WTC11 (cell line): ENCODE data around the gene PHF5A. TPM values are rescaled to one million over a fixed set of nuclear protein-coding genes. Genes with fewer than 3 reads are reported as not detected.

ENCODE experiments used
- ATAC-seq: fragments of 200-7000 bp; cut with Tn5 transposase; 2 replicates; pipeline ENCODE4 v1.10.0; 2021; ENCODE audit warnings: mild to moderate bottlenecking, moderate library complexity
- CTCF ChIA-PET: fragments of 300-600 bp; sonication (Branson Sonifier 250); formaldehyde crosslinking; loops from one replicate; lab custom pipeline; 2021; ENCODE audit warnings: antibody characterized with exemption; lab: Charles Lee
- POLR2A ChIA-PET: fragments of 350-600 bp; sonication (Branson Sonifier 250); formaldehyde crosslinking; loops from one replicate; lab custom pipeline; 2021; ENCODE audit warnings: antibody characterized with exemption; lab: Charles Lee
- DNase-seq: peaks from one replicate; pipeline ENCODE4 v3.0.0; 2021; ENCODE audit warnings: low spot score
- H3K27ac Mint-ChIP-seq: 2 replicates; pipeline ENCODE4 v1.8.0; 2021; ENCODE audit warnings: mixed read lengths
- H3K27me3 Mint-ChIP-seq: 2 replicates; pipeline ENCODE4 v1.8.0; 2021; ENCODE audit warnings: low read depth, mild to moderate bottlenecking, moderate library complexity, mixed read lengths
- H3K36me3 Mint-ChIP-seq: 2 replicates; pipeline ENCODE4 v1.8.0; 2021; ENCODE audit warnings: mixed read lengths
- H3K4me1 Mint-ChIP-seq: 2 replicates; pipeline ENCODE4 v1.8.0; 2022; ENCODE audit warnings: mixed read lengths
- H3K4me3 Mint-ChIP-seq: 2 replicates; pipeline ENCODE4 v1.8.0; 2021; ENCODE audit warnings: mild to moderate bottlenecking, moderate library complexity, mixed read lengths
- H3K9me3 Mint-ChIP-seq: 2 replicates; pipeline ENCODE4 v1.8.0; 2021; ENCODE audit warnings: mixed read lengths
- AR ChIP-seq: fragments of 250-450 bp; sonication (Bioruptor Pico); IDR thresholded peaks from 2 replicates; pipeline ENCODE4 v1.9.0; 2021; ENCODE audit warnings: mild to moderate bottlenecking
- ATF6 ChIP-seq: sonication (generic); formaldehyde crosslinking; IDR thresholded peaks from 2 replicates; pipeline ENCODE4 v1.8.1; 2023; ENCODE audit warnings: mild to moderate bottlenecking, missing genetic modification reagents
- E2F5 ChIP-seq: sonication (generic); formaldehyde crosslinking; IDR thresholded peaks from 2 replicates; pipeline ENCODE4 v1.8.1; 2022; ENCODE audit warnings: mild to moderate bottlenecking, moderate library complexity, missing genetic modification reagents
- ESRRA ChIP-seq: sonication (generic); formaldehyde crosslinking; IDR thresholded peaks from 2 replicates; pipeline ENCODE4 v1.8.1; 2022; ENCODE audit warnings: mild to moderate bottlenecking, missing genetic modification reagents, borderline replicate concordance
- GRHL2 ChIP-seq: fragments of 250-450 bp; sonication (Bioruptor Pico); IDR thresholded peaks from 2 replicates; pipeline ENCODE4 v1.8.0; 2022; ENCODE audit warnings: mild to moderate bottlenecking, moderate library complexity; ENCODE audit not compliant: insufficient replicate concordance, severe bottlenecking
- GTF2I ChIP-seq: fragments of 250-450 bp; sonication (Bioruptor Pico); conservative IDR thresholded peaks from 2 replicates; pipeline ENCODE4 v1.4.0; 2021; ENCODE audit warnings: mild to moderate bottlenecking
- HMGA2 ChIP-seq: fragments of 250-450 bp; sonication (Bioruptor Pico); IDR thresholded peaks from 2 replicates; pipeline ENCODE4 v1.4.0; 2021; ENCODE audit warnings: mild to moderate bottlenecking, moderate library complexity
- JUN ChIP-seq: sonication (generic); formaldehyde crosslinking; IDR thresholded peaks from 2 replicates; pipeline ENCODE4 v1.8.0; 2023; ENCODE audit warnings: mild to moderate bottlenecking, missing genetic modification reagents
- KAT7 ChIP-seq: sonication (generic); formaldehyde crosslinking; IDR thresholded peaks from 2 replicates; pipeline ENCODE4 v1.8.1; 2023; ENCODE audit warnings: missing genetic modification reagents, mild to moderate bottlenecking, borderline replicate concordance
- NR1H2 ChIP-seq: sonication (generic); formaldehyde crosslinking; IDR thresholded peaks from 2 replicates; pipeline ENCODE4 v1.9.0; 2021; ENCODE audit warnings: mild to moderate bottlenecking, moderate library complexity, missing genetic modification reagents
- NR2C2 ChIP-seq: sonication (generic); formaldehyde crosslinking; IDR thresholded peaks from 2 replicates; pipeline ENCODE4 v1.8.0; 2022; ENCODE audit warnings: mild to moderate bottlenecking, missing genetic modification reagents
- RELA ChIP-seq: sonication (generic); formaldehyde crosslinking; IDR thresholded peaks from 2 replicates; pipeline ENCODE4 v1.8.1; 2022; ENCODE audit warnings: missing genetic modification reagents, mild to moderate bottlenecking, borderline replicate concordance
- SMAD4 ChIP-seq: sonication (generic); formaldehyde crosslinking; IDR thresholded peaks from 2 replicates; pipeline ENCODE4 v1.8.0; 2022; ENCODE audit warnings: mild to moderate bottlenecking, missing genetic modification reagents
- TEAD1 ChIP-seq: sonication (generic); formaldehyde crosslinking; IDR thresholded peaks from 2 replicates; pipeline ENCODE4 v1.8.0; 2022; ENCODE audit warnings: mild to moderate bottlenecking, missing genetic modification reagents
- TEAD4 ChIP-seq: sonication (generic); formaldehyde crosslinking; IDR thresholded peaks from 2 replicates; pipeline ENCODE4 v1.8.0; 2022; ENCODE audit warnings: mild to moderate bottlenecking, missing genetic modification reagents
- USF2 ChIP-seq: sonication (generic); formaldehyde crosslinking; IDR thresholded peaks from 2 replicates; pipeline ENCODE4 v1.8.1; 2023; ENCODE audit warnings: mild to moderate bottlenecking, missing genetic modification reagents, moderate library complexity
- ZBTB43 ChIP-seq: sonication (generic); formaldehyde crosslinking; IDR thresholded peaks from 2 replicates; pipeline ENCODE4 v1.8.1; 2023; ENCODE audit warnings: mild to moderate bottlenecking, missing genetic modification reagents
- ZNF121 ChIP-seq: sonication (generic); formaldehyde crosslinking; IDR thresholded peaks from 2 replicates; pipeline ENCODE4 v1.8.0; 2023; ENCODE audit warnings: missing genetic modification reagents
- ZNF317 ChIP-seq: sonication (generic); formaldehyde crosslinking; IDR thresholded peaks from 2 replicates; pipeline ENCODE4 v1.8.1; 2023; ENCODE audit warnings: low read depth, mild to moderate bottlenecking, moderate library complexity, missing genetic modification reagents, borderline replicate concordance
- ZNF423 ChIP-seq: fragments of 250-450 bp; sonication (Bioruptor Pico); IDR thresholded peaks from 2 replicates; pipeline ENCODE4 v2.1.2; 2022; ENCODE audit warnings: mild to moderate bottlenecking, moderate library complexity
- ZNF532 ChIP-seq: fragments of 250-450 bp; sonication (Bioruptor Pico); IDR thresholded peaks from 2 replicates; pipeline ENCODE4 v1.9.0; 2021; ENCODE audit warnings: mild to moderate bottlenecking, borderline replicate concordance
- total RNA-seq: library from RNA; stranded (reverse); gene quantifications from 3 replicates; pipeline ENCODE4 v1.2.3, GENCODE V29; 2021

Gene PHF5A
- total RNA-seq, 1 experiment from 2014 or later: 93.1 TPM

- DNase-seq: no peak
- Mint-ChIP-seq H3K36me3 (peaks cover 22% of the 10 kb centered on the region), H3K27ac (no peak overlapping the region), H3K9me3 (no peaks in the 10 kb centered on the region), H3K4me1 (peaks cover 28% of the 10 kb centered on the region), H3K4me3 (no peak overlapping the region), H3K27me3 (no peaks in the 10 kb centered on the region; the same call in 1 of the 2 replicates)
- no peak for ATAC-seq
- POLR2A ChIA-PET: interaction anchor here (0.8 kb wide), 1 partner anchor 62 kb away, joined by 4 read pairs; no protein-coding TSS in a partner anchor
- CTCF ChIA-PET: no interaction called here
- TF ChIP-seq GTF2I (CRISPR knock-in tag): no peak
- TF ChIP-seq ESRRA (CRISPR knock-in tag): no peak
- no peak for TF ChIP-seq GRHL2 (CRISPR knock-in tag)
- no peak for TF ChIP-seq AR
- no peak for TF ChIP-seq SMAD4
- no peak for TF ChIP-seq NR1H2 (CRISPR knock-in tag)
- no peak for TF ChIP-seq ZNF532 (CRISPR knock-in tag)
- no peak for TF ChIP-seq RELA (CRISPR knock-in tag)
- TF ChIP-seq ZBTB43: no peak
- no peak for TF ChIP-seq ZNF317 (CRISPR knock-in tag)
- no peak for TF ChIP-seq TEAD1 (CRISPR knock-in tag)
- no peak for TF ChIP-seq HMGA2 (CRISPR knock-in tag)
- TF ChIP-seq NR2C2: no peak
- no peak for TF ChIP-seq ZNF121 (CRISPR knock-in tag)
Measured at GRCh38 chr22:41471568-41471967, 3.1 kb upstream of the PHF5A start.

GRCh38 chr22:41470886-41471285 lies 2.4 kb upstream of the PHF5A start:
- ChIA-PET POLR2A (no interaction called here), CTCF (no interaction called here)
- H3K4me3 Mint-ChIP-seq: peak overlapping the region; percentile 96
- peak overlapping the region; percentile 41 for H3K27ac Mint-ChIP-seq
- ATAC-seq: no peak
- peaks cover 29% of the 10 kb centered on the region for H3K36me3 Mint-ChIP-seq
- DNase-seq: no peak
- H3K9me3 Mint-ChIP-seq: no peaks in the 10 kb centered on the region
- H3K27me3 Mint-ChIP-seq: no peaks in the 10 kb centered on the region; the same call in 1 of the 2 replicates
- H3K4me1 Mint-ChIP-seq: peaks cover 28% of the 10 kb centered on the region
- TF ChIP-seq AR: no peak
- no peak for TF ChIP-seq JUN
- no peak for TF ChIP-seq E2F5 (CRISPR knock-in tag)
- TF ChIP-seq ATF6 (CRISPR knock-in tag): no peak
- no peak for TF ChIP-seq ZNF423 (CRISPR knock-in tag)
- TF ChIP-seq GTF2I (CRISPR knock-in tag): no peak
- TF ChIP-seq KAT7 (CRISPR knock-in tag): no peak
- TF ChIP-seq TEAD4 (CRISPR knock-in tag): no peak
- no peak for TF ChIP-seq HMGA2 (CRISPR knock-in tag)
- TF ChIP-seq USF2 (CRISPR knock-in tag): no peak
